ENCODE data around the gene CRTC3.

DNA sequence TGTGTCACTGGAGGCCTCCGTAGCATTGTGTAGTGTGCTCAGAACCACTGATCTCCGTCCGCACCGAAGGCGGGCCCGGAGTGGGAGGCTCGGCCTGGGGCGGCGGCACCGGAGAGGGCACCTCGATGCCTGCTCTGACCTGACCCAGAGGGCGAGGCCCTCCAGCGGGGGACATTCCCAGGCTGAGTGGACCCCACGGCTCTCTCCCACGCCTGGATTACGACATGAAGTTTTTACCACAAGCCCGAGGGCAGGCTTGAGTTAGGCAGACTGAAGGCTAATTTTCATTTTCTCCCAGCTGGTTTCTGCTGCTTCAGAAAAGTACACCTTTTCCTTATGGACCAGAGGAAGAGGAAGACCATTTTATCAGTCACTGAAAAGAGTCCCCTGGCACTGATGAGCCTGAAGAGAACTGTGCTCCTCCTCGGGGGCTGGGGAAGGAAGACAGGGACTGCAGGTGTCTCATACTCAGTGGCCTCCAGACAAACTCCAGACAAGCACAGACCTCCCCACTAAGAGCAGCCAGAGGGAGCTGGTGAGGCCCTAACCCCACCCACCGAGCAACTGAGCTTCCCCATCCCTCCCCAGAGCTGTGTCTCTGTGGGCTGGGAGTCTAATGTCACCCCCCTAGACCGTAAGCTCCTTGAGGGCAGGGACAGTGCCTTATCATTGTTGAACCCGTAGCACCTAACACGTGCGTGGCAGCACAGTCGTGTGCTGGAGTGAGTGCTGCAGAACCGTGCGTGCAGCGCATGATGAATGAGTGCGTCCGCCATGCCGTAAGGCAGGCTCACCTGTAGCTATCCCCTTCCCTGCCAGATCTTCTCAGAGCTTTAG is 113.0 kb downstream of the CRTC3 start:
- no peak for TF ChIP-seq CTCF (IDR thresholded peaks at IDR 0.05)
- TF ChIP-seq POLR2A (IDR thresholded peaks at IDR 0.05), result no peak
